Esophagus muscularis mucosa (tissue), 4 donors: ENCODE measurements around the gene LRRC4C.

Source experiments
- EP300 ChIP-seq: sonication (generic); formaldehyde crosslinking; IDR thresholded peaks from one replicate; pipeline ENCODE4 v1.6.1; 2017; ENCODE audit warnings: antibody characterized with exemption
- POLR2A ChIP-seq: fragments of 450-650 bp; IDR thresholded peaks from one replicate; pipeline ENCODE4 v1.6.1; 2017; ENCODE audit warnings: antibody characterized with exemption, moderate library complexity, mild to moderate bottlenecking, low read depth
- POLR2AphosphoS5 ChIP-seq, 2 donors: sonication (generic); formaldehyde crosslinking; IDR thresholded peaks; one replicate each; pipeline ENCODE4 v1.6.1; 2017; ENCODE audit warnings: antibody characterized with exemption in 2 of 2
- TF ChIP-seq, protein P1 (sequence below), 3 experiments: fragments of 200-600 bp in 2 of 3; fragments of 450-650 bp in 1 of 3; sonication (generic) in 2 of 3; IDR thresholded peaks; one replicate each; pipeline ENCODE4 v1.5.1; 2017 to 2019; ENCODE audit warnings: antibody characterized with exemption in 3 of 3, mild to moderate bottlenecking in 2 of 3, moderate library complexity in 1 of 3

DNA sequence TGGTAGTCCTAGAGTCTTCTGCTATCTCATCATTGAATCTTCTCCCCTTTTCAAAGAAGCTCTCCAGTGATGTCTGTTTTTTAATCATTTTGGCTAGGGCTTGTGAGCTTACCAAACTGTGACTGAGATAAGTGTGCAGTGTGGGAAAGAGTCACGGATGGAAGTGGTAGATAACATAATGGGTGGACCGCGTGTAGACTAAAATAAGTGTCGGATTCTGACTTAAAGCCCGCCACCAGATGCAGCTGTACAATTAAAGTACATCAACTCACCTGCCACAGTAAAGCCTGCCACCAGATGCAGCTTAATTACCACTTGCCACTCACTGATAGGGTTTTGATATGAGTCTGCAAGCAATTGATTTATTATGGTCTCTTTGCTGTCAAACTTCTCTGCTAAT, 581.5 kb downstream of the LRRC4C start:
- TF ChIP-seq EP300, result no peak
- TF ChIP-seq, protein P1, sequence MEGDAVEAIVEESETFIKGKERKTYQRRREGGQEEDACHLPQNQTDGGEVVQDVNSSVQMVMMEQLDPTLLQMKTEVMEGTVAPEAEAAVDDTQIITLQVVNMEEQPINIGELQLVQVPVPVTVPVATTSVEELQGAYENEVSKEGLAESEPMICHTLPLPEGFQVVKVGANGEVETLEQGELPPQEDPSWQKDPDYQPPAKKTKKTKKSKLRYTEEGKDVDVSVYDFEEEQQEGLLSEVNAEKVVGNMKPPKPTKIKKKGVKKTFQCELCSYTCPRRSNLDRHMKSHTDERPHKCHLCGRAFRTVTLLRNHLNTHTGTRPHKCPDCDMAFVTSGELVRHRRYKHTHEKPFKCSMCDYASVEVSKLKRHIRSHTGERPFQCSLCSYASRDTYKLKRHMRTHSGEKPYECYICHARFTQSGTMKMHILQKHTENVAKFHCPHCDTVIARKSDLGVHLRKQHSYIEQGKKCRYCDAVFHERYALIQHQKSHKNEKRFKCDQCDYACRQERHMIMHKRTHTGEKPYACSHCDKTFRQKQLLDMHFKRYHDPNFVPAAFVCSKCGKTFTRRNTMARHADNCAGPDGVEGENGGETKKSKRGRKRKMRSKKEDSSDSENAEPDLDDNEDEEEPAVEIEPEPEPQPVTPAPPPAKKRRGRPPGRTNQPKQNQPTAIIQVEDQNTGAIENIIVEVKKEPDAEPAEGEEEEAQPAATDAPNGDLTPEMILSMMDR (IDR thresholded peaks at IDR 0.05), result no peak
- TF ChIP-seq POLR2A, result no peak
- no peak for TF ChIP-seq POLR2AphosphoS5 (IDR thresholded peaks at IDR 0.05)
